ENCODE data around the gene SAG.

SAG gene

GRCh38 chr2:233380995-233381637 lies 73.5 kb downstream of the SAG start:
- DNase-seq, result peak in 1 of 4 experiments; percentile 13

GRCh38 chr2:233381638-233381995 lies 74.0 kb downstream of the SAG start:
- no peak for DNase-seq

- peak; percentile 26 to 54 (median 41) for DNase-seq
Measured at GRCh38 chr2:233384015-233384414, 76.4 kb downstream of the SAG start.

DNA sequence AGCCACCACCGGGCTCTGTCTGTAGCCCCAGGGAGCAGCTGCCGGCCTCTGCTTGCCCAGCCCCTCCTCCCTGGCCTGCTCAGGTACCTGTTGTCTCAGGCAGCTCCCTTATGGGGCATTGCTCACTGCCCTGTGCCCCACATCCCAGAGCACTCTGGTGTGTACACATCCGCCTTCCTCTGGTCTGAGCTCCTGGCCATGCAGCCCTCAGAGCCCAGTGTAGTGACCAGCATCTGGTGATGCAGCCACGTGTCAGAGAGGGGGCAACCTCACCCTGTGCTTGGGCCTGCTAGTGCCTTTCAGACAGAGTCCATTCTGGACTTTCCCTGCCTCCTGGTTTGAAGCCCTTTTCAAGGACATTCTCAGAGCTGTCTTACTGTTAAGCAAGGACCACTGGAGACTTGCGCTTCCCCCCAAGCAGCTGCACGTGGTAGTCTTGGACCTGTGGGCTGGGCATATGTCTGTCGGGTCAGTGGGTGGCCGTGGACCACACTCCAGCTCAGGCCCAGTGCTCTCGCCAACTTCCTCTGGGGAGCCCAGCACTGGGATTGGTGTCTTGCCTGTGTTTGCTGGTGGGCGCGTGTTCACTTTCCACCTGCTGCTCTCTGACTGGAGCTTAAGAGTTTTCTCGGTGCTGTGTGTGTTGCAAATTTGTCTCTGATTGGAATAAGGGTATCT lies 77.3 kb downstream of the SAG start:
- peak in 3 of 4 experiments; percentile 20 to 33 (median 27) for DNase-seq

GRCh38 chr2:233385489-233386044 lies 78.0 kb downstream of the SAG start:
- DNase-seq, result no peak

DNA sequence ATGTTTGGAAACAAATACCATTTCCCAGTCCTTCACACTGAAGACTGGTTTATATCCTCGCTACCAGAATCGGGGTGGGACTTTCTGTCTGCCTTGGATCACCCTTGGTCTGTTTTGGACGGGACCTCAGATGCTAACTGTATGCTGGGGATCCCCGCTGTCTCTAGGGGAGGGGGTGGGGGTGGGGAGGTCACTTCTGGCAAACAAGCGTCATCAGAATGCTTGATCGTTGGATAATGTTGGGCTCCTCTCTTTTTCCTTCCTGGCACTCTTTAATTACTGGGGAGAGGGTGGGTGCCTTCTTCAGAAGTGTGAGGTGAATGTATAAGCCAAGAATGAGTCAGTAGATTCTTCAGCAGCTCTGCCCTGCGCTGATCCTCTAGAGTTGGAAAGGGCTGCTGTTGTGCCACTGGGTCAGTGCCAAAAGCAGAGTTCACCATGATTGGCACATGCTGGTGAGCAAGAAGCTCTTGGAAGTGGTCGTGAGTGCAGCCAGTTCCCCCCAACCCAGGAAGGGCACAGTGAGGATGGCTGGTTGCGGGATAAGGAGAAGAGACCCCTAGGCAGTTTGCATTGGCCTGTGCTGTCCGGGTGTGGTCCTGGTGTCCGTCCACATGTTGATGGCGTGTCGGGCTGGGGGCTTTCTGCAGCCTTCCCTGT lies 78.9 kb downstream of the SAG start:
- no peak for DNase-seq

- DNase-seq, result no peak
Measured at GRCh38 chr2:233387225-233387624, 79.6 kb downstream of the SAG start.

- DNase-seq, result no peak
Measured at GRCh38 chr2:233387667-233388528, 80.3 kb downstream of the SAG start.

DNA sequence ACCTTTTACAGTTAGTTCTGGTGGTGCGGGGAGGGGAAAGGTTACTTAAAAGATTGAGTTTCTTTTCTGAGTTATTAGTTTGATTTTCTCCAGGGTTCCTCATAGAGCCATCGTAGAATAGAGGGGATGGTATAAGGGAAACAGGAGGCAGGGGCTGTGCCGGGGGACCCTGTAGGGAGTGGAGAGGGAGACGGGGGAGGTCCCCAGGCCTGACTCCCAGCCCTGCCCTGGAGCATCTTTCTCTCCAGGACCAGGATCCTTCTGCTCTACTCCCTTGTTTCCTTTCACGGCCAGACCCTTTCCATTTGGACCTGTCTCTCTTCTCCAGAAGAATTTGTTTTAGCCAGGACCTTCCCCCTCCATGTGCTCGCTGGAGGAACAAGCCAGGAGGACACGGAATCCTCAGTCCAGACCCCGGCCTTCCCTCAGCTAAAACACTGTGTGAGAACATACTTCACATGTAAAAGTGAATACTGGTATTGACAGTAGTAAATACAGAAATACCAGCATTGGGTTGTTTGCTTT lies 82.0 kb downstream of the SAG start:
- DNase-seq, result no peak

DNA sequence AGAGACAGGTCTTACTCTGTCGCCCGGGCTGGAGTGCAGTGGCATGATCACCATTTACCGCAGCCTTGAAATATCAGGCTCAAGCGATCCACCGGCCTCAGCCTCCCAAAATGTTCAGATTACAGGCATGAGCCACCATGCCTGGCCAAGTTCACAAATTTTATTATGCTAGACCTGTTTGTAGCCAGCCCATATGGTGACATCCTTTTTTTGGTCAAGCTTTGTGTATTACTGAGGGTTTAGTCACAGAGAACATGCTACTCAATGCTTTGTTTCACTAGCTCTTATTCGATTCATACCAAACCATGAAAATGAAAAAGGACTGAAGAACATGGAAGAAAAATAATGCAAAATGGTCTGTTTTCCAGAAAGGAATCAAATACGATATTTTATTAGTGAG lies 88.1 kb downstream of the SAG start:
- no peak for DNase-seq

Data from suppressor macrophage (primary cell).